Measurements from ENCODE around the gene WSCD2.

DNA sequence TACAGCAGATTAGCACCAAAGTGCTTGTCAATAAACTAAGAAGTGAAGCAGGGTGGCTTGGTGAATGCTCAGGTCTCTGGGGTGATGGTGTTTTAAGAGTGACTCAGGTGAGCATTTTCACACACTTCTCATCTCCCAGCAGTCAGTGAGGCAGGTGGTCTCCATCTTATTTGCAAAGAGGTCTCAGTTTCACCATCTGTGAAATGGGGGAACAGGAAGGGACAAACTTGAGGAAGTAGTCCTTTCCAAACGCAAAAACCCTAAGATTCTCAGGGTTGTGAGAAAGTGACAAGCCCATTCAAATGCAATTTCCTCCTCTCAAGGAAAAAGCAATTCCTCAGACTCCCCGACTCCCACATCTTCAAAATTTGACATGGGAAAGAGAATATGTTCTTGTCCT, 155.9 kb downstream of the WSCD2 start:
- TF ChIP-seq, protein P1, sequence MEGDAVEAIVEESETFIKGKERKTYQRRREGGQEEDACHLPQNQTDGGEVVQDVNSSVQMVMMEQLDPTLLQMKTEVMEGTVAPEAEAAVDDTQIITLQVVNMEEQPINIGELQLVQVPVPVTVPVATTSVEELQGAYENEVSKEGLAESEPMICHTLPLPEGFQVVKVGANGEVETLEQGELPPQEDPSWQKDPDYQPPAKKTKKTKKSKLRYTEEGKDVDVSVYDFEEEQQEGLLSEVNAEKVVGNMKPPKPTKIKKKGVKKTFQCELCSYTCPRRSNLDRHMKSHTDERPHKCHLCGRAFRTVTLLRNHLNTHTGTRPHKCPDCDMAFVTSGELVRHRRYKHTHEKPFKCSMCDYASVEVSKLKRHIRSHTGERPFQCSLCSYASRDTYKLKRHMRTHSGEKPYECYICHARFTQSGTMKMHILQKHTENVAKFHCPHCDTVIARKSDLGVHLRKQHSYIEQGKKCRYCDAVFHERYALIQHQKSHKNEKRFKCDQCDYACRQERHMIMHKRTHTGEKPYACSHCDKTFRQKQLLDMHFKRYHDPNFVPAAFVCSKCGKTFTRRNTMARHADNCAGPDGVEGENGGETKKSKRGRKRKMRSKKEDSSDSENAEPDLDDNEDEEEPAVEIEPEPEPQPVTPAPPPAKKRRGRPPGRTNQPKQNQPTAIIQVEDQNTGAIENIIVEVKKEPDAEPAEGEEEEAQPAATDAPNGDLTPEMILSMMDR (IDR thresholded peaks at IDR 0.05) = no peak
- TF ChIP-seq EZH2 (IDR thresholded peaks at IDR 0.05; ENCODE audit: borderline replicate concordance, insufficient read depth, low read depth, low read length, poor library complexity, severe bottlenecking) = no peak
